Head of caudate nucleus (tissue), 42 donors: ENCODE data around the gene UPK3A.
A peak's percentile ranks its signal among the peaks of the same experiment; 100 is the strongest.

Experiments used
- DNase-seq, 42 donors: peaks; one replicate each; pipeline versions ENCODE4 v3.0.0 to v3.0.0-alpha.2; 2020 to 2021; ENCODE audit warnings: mixed read lengths in 7 of 42
- intact Hi-C: fragments of 100-400 bp; cut with DNase I; formaldehyde crosslinking; loops from one replicate; pipeline ENCODE4 v1.15.0; 2022

The UPK3A gene

DNA sequence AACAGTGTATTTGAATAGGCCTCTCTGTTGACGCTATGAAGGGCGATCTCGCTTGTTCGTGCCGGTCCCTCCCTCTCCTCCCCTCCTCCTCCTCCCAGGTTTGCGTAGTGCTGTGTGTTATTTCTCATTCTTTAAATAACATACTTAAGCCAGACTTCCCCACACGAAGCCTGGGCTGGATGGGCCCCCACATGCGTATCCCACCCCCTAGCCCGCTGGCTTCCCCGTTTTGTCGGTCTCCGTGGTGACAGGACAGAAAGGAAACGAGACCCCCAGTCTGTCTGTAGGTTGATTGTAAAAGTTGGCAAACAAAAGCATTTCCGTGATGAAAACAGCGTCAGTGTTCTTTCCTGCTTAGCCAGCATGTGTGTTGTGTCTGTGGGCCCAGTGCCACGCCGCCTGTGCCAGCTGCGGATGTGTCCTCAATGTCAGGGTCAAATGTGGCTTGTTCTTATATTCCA lies 52.3 kb downstream of the UPK3A start:
- intact Hi-C loops, result no loop called here
- peak in 40 of 42 donors; percentile 25 to 80 (median 61) for DNase-seq

DNA sequence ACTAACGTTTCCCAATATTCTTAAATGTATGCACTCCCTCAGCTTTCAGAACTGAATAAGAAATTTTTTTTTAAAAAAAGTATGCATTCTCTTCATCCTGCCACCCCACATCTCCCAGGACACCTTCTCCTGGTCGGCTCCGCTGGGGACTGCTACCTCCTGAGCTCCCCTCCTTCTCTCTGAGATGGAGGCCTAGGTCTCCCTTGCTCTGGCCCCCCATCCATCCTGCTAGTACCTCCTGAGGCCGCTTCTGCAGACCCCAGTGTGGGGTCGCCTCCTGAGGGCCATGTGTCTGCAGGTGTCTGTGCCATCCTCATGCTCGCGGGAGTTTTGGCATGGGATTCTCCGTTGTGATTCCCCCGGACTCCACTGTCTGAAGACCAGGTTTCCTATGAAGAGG lies 52.8 kb downstream of the UPK3A start:
- peak in 1 of 42 donors; percentile 15 for DNase-seq
- intact Hi-C loops, result no loop called here

DNA sequence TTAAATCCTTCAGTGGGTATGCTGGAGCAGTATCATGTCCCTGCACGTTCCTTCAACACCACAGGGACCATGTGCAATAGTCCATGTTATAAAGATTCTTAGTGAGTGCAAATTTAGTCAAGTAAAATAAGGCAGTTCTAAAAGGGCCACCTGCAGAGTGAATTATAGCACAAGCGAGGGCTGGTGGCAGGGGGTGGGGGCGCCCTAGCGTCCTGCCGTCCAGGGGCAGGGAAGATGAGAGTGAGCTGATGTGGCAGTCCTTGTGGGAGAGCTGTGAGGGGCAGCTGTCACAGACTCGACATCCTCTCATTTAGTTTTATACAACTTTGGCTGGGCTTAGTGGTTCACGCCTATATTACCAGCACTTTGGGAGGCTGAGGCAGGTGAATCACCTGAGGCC lies 54.0 kb downstream of the UPK3A start:
- DNase-seq, result no peak
- intact Hi-C loops, result no loop called here

DNA sequence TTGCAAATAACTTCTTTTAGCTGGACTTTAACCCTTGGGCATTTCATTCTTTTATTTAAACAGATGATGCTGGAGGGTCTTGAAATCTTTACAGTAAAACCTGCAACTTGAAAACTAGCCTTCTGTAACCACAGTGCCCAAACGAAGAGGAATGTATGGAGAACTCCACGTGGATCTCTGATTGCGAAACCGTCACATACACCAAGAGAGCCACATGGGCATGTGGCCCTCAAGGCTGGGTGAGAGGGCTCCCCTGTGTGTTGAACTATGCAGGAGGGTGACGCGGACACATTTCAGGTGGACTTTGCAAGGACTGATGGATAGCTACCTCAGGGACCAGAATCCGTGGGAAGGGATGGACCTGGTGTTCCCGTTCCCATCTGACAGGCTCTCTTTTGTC lies 55.6 kb downstream of the UPK3A start:
- no peak for DNase-seq
- intact Hi-C loops, result no loop called here

DNA sequence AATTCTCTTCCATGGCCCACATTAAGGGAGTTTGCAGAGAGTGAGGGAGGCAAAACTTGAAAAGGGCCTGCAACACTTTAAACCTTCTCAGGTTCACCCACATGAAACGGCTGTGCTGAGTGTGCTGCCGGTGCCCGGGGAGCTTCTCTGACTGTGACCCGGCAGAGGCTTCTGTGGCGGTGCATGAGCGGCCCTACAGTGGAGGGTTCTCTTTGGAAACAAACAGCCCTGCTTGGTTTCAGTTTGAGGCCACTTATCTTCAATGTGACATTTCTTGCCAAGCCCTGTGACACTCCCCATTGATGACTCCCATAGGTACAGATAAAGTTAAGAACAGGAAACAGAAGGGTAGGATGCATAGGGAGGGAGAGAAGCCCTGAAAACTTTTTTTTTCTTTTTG lies 56.7 kb downstream of the UPK3A start:
- no peak for DNase-seq
- intact Hi-C loops, result no loop called here

DNA sequence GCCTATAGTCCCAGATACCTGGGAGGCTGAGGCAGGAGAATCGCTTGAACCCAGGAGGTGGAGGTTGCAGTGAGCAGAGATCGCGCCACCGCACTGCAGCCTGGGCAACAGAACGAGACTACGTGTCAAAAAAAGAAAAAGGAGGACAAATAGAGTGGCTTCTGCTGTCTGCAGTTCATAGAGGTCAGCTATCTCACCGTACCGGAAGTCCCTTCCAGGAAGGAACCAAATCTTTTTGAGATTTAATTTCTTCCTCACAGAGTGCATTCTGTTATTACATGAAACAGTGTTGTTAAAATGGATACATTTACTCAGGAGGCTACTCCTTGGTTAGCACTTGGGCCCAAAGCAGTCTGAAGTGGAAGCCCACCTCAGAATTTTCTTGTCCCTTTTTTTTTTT lies 58.4 kb downstream of the UPK3A start:
- no peak for DNase-seq
- intact Hi-C loops, result no loop called here

DNA sequence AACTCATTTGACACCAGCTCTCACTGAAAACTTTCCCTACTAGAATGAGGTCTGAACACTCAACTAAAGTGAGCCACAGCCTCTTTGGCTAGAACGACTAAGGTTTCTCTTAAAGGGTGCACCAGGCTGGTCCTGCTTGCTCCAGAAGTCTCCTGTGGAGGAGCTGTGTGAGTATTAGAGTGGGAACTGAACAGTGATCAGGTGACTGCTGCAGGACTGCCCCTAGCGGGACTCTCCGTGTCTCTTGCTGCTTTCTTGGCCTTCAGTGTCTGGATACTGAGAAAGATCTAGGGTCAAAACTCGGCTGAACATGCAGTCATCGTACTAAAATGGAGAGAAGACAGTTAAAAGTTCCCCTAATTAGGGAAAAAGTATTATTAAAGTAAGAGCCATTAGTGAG lies 59.6 kb downstream of the UPK3A start:
- intact Hi-C loops, result no loop called here
- DNase-seq, result peak in 9 of 42 donors; percentile 12 to 47 (median 21)
